ENCODE data around the gene GALNT2.

DNA sequence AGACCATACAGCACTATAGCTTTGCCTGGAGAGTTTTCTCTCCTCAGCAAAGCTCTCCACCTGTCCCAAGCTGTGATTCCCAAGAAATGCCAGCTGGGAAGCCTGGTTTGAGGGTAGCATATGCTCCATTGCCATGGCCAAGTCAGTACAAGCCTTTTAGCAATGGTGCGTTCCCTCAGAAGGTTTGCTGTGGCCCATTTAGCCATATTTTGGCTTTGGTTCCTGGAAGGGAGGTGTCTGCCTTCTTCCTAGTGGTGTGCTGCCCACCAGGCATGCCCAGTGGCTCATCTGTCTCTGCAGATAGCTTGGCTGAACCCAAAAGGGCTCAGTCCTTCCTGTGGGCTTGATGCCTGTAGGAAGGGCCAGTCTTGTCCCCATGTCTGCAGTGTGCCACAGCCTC, 32.4 kb downstream of the GALNT2 start:
- TF ChIP-seq ISL1 (CRISPR knock-in tag; IDR thresholded peaks at IDR 0.05): no peak
- no peak for TF ChIP-seq SNAI2 (CRISPR knock-in tag; IDR thresholded peaks at IDR 0.05)
